GM19240 (cell line): ENCODE measurements around the gene GBE1.
"Not testable (repeated sequence)": the region's sequence is repeated elsewhere in the genome, so short reads cannot be mapped to it uniquely, and the experiment has no call there.

ENCODE experiments used
- DNase-seq: peaks from one replicate; pipeline ENCODE4 v3.0.0; 2011; ENCODE audit warnings: low spot score; ENCODE audit not compliant: insufficient read length

Gene GBE1

GRCh38 chr3:81760924-81761903 is at the start of gene GBE1:
GBE1 (minus strand) TSS chr3:81761645; CDS start chr3:81761517, 128 bp downstream.
- peak; percentile 86 for DNase-seq

- no peak for DNase-seq
Measured at GRCh38 chr3:81808900-81809299, 47.5 kb upstream of the GBE1 start.

DNA sequence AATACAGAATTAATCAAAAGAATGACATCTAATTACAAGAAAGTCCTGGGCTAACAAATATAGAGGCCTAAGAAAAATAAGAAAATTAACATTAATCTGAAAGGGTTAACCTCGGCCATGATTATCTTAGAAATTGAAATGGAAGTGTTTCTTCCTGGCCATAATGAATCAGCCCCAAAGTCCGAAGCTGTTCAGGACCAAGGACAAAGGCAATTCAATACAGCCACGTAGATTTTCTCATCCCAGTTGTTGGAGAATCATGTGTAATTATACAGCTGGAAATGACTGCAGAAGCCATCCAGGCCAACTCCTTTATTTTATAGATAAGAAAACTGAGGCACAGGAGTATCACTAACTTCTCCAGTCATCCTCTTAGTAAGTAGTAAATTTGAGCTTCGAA is 38.0 kb upstream of the GBE1 start:
- DNase-seq = no peak

- no peak for DNase-seq
Measured at GRCh38 chr3:81793410-81793809, 32.0 kb upstream of the GBE1 start.

DNA sequence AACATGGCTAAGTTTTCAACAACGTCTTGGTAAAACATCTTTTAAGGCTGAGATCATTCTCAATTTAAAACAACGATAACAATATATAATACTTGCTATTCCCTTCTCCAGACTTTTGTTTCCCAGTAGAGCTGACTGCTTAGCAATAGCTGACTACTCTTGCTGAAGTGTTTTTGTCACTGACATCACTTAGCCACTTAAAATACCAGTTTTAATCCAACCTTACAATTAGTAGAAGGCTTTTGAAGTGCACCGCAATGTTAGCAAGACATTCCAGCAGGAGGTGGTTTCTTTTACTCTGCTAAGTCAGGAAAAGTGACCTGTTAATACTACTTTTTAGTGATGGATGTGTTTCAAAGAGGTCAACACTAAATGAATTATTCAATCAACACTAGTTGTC is 28.7 kb upstream of the GBE1 start:
- DNase-seq = no peak

GRCh38 chr3:81789691-81790090 is 28.2 kb upstream of the GBE1 start:
- no peak for DNase-seq

GRCh38 chr3:81788610-81789009 is 27.2 kb upstream of the GBE1 start:
- DNase-seq = no peak

GRCh38 chr3:81788044-81788443 is 26.6 kb upstream of the GBE1 start:
- DNase-seq = no peak

GRCh38 chr3:81782585-81782984 is 21.1 kb upstream of the GBE1 start:
- no peak for DNase-seq

DNA sequence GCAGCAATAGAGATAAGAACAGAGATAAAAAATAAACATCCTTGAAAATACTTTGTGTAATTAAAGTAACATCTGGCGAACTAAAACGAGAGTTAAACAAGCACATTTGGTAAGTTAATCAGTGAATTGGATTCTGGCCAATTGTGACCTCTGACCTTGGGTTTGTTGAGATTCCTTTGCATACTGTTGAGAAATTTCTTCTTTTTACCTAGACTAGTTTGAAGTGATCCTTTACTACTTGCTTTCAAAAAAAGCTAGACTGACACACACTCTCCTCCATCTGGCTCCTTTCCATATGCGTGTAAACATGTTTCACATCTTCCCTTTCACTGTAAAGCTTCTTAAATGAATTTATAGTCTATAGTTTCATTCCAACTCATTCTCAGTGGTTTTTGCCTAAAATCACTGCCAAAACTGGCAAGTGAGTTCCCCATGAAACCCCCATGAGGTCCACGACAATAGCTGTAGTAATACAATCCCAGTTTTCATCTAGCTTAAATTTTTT is 17.3 kb upstream of the GBE1 start:
- DNase-seq = no peak

DNA sequence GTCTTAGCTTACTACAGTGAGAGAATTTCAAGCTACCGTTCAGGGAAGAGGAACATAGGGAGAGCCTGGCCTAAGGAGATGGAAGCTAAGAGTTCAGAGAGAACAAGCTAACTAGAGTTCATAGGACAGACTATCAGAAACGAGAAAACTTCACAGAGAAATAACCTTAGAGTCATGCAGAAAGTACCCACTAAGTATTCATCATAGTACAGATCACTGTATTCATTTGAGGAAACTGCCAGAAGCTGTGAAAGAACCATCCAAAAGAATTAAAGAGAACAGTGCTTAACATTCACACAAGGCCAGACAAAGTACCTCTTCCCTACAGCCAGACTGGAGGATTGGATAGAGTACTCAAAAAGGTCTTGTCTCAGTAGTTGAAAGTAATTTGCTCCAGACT is 15.2 kb upstream of the GBE1 start:
- DNase-seq = no peak

DNA sequence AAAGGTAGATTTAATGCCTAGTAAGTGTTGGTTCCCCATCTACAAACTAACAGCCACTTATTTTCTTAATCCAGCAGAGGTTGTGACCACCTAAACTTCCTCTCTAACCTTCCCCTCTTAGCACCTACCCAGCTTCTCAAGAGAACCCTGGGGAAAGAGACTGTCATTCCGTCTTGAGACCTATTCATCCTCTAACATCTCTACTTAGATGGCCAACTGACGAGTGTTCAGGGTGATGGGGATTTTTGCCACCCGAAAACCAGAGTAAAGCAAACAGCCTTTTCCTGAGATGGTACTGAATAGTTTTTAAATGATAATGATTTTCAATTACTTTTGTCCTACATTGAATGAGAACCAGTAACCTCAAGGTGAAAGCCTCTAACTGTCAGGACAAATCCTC is 9.3 kb upstream of the GBE1 start:
- no peak for DNase-seq

DNA sequence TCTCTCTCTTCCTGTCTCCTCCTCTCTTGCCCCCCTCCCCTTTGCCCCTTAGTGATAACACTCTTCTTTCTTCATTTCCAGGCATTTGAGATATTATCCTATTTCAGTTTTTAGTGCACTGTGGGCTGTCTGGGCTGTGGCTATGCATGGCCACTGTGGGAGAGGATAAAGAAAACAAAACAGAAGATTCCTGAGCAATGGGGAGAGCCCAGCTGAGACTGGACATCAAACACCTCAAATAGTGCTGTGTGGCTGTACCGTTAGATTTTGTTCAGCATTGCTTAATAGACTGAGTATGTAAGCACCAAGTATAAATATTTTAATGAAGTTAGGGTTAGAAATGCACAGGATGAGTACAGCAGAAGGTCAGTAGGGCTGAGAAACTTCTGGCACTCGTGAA is 7.9 kb upstream of the GBE1 start:
- DNase-seq = no peak

DNA sequence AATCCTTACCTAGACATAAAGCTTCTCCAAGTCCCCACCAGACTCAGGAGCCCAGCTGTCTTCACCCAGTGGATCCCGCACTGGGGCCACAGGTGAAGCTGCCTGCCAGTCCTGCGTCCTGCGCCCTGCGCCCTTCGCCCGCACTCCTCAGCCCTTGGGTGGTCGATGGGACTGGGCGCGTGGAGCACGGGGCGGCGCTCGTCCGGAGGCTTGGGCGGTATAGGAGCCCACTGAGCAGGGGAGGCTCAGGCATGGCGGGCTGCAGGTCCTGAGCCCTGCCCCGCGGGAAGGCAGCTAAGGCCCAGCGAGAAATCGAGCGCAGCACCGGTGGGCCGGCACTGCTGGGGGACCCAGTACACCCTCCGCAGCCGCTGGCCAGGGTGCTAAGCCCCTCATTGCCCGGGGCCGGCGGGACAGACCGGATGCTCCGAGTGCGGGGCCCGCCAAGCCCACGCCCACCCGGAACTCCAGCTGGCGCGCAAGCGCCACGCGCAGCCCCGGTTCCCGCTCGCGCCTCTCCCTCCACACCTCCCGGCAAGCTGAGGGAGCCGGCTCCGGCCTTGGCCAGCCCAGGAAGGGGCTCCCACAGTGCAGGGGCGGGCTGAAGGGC is 5.9 kb upstream of the GBE1 start:
- DNase-seq = not testable (repeated sequence)

GRCh38 chr3:81765400-81765799 is 4.0 kb upstream of the GBE1 start:
- DNase-seq = no peak

DNA sequence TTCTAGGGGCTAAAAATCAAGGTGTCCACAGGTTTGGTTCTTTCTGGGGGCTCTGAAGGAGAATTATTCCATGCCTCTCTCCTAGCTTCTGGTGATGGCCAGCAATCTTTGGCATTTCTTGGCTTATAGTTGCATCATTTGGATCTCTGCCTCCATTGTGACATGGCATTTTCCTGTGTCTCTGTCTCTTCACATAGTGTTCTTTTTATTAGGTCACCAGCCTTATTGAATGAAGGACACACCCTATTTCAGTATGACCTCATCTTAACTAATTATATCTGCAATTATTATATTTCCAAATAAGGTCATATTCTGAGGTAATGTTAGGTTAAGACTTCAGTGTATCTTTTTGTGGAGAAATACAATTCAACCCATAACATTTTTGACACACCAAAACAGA is 3.2 kb upstream of the GBE1 start:
- no peak for DNase-seq

DNA sequence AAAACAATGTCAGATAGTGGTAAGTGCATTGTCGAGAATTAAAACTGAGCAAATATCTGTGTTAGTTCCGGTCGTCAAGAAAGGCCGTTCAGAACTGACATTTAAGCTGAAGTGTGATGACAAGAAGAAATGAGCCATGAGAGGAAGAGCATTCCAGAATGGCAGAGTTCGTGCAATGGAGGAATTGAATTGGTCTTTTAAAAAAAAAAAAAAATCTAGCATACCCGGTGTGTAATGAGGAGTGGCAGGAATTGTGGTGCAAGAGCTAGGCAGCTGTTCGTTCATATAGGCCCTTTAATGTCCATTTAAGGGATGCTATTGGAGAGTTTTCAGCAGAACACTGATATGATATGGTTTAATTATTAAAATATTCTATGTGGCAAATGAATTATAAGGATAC is 2.6 kb upstream of the GBE1 start:
- DNase-seq = no peak

DNA sequence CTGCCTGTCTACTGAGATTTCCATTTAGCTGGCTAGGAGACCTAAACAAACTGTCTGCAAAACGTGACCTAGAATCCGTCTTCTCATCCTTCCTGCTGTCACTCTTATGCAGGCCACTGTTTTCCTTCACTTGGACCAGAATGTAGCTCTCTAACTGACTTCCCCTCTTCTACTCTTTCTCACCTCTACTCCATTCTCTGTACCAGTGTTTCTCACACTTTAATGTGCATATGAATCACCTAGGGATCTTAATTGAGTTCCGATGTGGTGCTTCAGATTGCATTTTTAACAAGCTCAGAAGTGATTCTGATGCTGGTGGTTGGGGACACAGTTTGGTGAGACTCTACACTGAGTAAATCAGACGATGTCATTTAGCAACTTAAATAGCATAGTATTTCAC is 1.6 kb upstream of the GBE1 start:
- no peak for DNase-seq

- DNase-seq = no peak
Measured at GRCh38 chr3:81761904-81762580, 597 bp upstream of the GBE1 start.

DNA sequence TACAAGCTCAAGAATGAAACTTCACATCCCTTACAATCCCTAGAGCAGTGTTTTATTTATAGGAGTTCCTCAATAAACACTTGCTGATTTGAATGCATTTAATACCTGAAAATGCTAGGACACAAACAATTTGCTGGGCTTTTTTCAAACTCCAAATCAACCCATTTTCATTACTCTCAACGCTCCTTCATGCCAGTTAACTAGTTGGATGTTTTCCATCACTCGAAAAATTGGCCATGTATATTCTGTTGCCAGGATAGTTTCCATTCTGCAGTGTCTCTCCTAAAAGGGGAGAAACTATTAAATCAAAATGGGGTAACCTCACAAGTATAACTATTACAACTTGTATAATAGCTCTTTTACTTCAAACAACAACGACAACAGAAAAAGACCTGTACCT is 1.2 kb downstream of the GBE1 start:
- DNase-seq = no peak

DNA sequence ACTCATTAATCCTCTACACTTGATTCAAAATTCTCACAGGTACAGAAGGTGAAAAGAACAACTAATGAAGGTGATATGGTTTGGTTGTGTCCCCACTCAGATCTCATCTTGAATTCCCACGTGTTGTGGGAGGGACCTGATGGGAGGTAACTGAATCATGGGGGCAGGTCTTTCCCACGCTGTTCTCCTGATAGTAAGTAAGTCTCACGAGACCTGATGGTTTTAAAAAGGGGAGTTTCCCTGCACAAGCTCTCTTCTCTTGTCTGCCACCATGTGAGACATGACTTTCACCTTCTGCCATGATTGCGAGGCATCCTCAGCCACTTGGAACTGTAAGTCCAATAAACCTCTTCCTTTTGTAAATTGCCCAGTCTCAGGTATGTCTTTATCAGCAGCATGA is 2.7 kb downstream of the GBE1 start:
- not testable (repeated sequence) for DNase-seq

DNA sequence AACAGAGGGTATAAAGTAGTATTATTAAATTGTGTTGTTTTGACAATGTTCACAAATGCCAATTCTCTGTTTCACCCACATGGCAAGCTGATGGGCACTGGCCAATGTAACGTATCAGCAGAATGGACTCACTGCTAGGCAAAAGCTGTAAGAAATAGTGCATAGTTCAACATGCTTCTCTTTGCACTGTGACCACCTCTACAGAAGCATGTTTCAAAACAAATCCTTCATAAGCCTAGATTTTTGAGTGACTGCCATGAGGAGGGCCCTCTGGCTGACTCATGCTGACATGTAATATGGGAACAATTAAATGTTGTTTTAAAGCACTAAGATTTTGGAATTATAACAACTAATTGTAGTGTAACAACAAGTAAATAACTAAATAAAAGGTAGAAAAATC is 3.2 kb downstream of the GBE1 start:
- no peak for DNase-seq
